NCI-H526 (cell line): ENCODE data around the gene LDB2.

Experiments
- DNase-seq, 2 experiments: peaks; one replicate each; lab custom pipeline; 2025; lab: John Stamatoyannopoulos, UW

Gene LDB2

GRCh38 chr4:16596267-16596666, 302.2 kb downstream of the LDB2 start:
- DNase-seq = no peak

- no peak for DNase-seq
Observed at GRCh38 chr4:16594128-16594527, 304.3 kb downstream of the LDB2 start.

GRCh38 chr4:16593386-16593785, 305.1 kb downstream of the LDB2 start:
- DNase-seq = no peak

GRCh38 chr4:16591272-16591826, 307.1 kb downstream of the LDB2 start:
- no peak for DNase-seq

GRCh38 chr4:16590797-16591196, 307.6 kb downstream of the LDB2 start:
- no peak for DNase-seq

GRCh38 chr4:16588651-16589050, 309.8 kb downstream of the LDB2 start:
- no peak for DNase-seq

- no peak for DNase-seq
Observed at GRCh38 chr4:16588149-16588548, 310.3 kb downstream of the LDB2 start.

- no peak for DNase-seq
Observed at GRCh38 chr4:16585053-16585452, 313.4 kb downstream of the LDB2 start.

- no peak for DNase-seq
Observed at GRCh38 chr4:16583764-16584163, 314.7 kb downstream of the LDB2 start.

GRCh38 chr4:16582526-16582925, 315.9 kb downstream of the LDB2 start:
- DNase-seq = peak in 1 of 2 experiments; percentile 38

- DNase-seq = no peak
Observed at GRCh38 chr4:16582036-16582435, 316.4 kb downstream of the LDB2 start.

- no peak for DNase-seq
Observed at GRCh38 chr4:16581117-16581516, 317.3 kb downstream of the LDB2 start.

GRCh38 chr4:16580514-16580913, 317.9 kb downstream of the LDB2 start:
- no peak for DNase-seq

GRCh38 chr4:16579866-16580265, 318.6 kb downstream of the LDB2 start:
- no peak for DNase-seq

- no peak for DNase-seq
Observed at GRCh38 chr4:16577177-16577576, 321.3 kb downstream of the LDB2 start.

- DNase-seq = no peak
Observed at GRCh38 chr4:16574981-16575380, 323.5 kb downstream of the LDB2 start.

- DNase-seq = no peak
Observed at GRCh38 chr4:16573739-16574138, 324.7 kb downstream of the LDB2 start.

- no peak for DNase-seq
Observed at GRCh38 chr4:16573206-16573605, 325.2 kb downstream of the LDB2 start.

- no peak for DNase-seq
Observed at GRCh38 chr4:16572631-16573030, 325.8 kb downstream of the LDB2 start.

GRCh38 chr4:16572161-16572560, 326.3 kb downstream of the LDB2 start:
- no peak for DNase-seq

- DNase-seq = no peak
Observed at GRCh38 chr4:16569790-16570189, 328.7 kb downstream of the LDB2 start.

- peak in 1 of 2 experiments; percentile 3 for DNase-seq
Observed at GRCh38 chr4:16557316-16557715, 341.1 kb downstream of the LDB2 start.

GRCh38 chr4:16555156-16555555, 343.3 kb downstream of the LDB2 start:
- no peak for DNase-seq

GRCh38 chr4:16550531-16550930, 347.9 kb downstream of the LDB2 start:
- no peak for DNase-seq

- no peak for DNase-seq
Observed at GRCh38 chr4:16545656-16546055, 352.8 kb downstream of the LDB2 start.
